HS-5 (cell line): Measurements from ENCODE around the gene ARHGDIA.

Experiments used
- DNase-seq: peaks from one replicate; pipeline ENCODE4 v3.0.0-alpha.2; 2012; ENCODE audit warnings: low read depth

The ARHGDIA gene

GRCh38 chr17:81822996-81823819 is 47.9 kb downstream of the ARHGDIA start:
- no peak for DNase-seq

DNA sequence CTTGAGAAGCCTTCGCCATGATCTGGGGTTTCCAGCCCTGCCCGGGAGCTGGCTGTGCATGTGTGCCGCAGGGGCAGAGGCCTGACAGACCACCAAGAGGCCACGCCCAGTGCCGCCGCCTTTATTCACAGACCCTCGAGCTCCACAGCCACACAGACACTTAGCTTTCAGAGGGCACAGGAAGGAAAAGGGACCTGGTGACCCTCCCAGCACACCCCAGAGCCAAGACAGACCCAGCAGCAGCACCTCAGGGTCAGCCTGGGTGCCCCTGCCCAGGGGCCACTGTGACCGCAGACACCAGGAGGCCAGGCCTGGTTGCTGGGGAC is 48.9 kb downstream of the ARHGDIA start:
- DNase-seq: no peak

GRCh38 chr17:81821603-81822311 is 49.4 kb downstream of the ARHGDIA start:
- DNase-seq: no peak

GRCh38 chr17:81821147-81821546 is 50.0 kb downstream of the ARHGDIA start:
- DNase-seq: no peak

DNA sequence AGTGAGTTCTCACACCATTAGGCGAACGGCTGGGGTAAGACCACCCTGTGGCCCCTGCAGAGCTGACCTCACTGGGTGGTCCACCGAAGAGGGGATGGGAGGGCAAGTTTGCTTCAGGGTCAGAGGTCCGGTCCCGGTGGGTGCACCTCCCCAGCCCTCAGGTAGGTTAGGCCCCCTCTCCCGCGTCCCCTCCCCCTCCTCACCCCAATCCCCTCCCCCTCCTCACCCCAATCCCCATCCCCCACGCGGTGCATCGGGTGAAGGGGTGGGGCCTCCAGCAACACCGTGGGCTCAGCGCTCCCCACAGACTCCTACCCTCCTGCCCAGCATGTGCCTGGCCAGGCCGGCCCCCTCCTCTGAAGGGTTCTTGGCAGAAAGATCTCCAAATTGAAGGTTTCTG is 51.4 kb downstream of the ARHGDIA start:
- no peak for DNase-seq

GRCh38 chr17:81817758-81818147 is 53.4 kb downstream of the ARHGDIA start:
- no peak for DNase-seq
